OCI-LY3 (cell line): ENCODE data around the gene RSPO1.
A peak's percentile ranks its signal among the peaks of the same experiment; 100 is the strongest.

ENCODE experiments used
- H2AFZ ChIP-seq: fragments of 200-600, 300-600 bp; shearing (Covaris generic); 2 replicates; pipeline ENCODE4 v1.6.0; 2014; ENCODE audit warnings: antibody characterized with exemption, low read depth, low read length
- H3K27ac ChIP-seq: fragments of 200-600, 300-600 bp; sonication (generic); 2 replicates; pipeline ENCODE4 v1.5.1; 2014; ENCODE audit warnings: mild to moderate bottlenecking, low read length, moderate library complexity, mixed read lengths
- H3K27me3 ChIP-seq: fragments of 200-600, 300-600 bp; sonication (generic); 2 replicates; pipeline ENCODE4 v1.6.1; 2014; ENCODE audit warnings: low read depth, low read length, mixed read lengths
- H3K36me3 ChIP-seq: fragments of 200-600, 300-600 bp; sonication (generic); replicated peaks from 2 replicates; pipeline ENCODE3; 2014; ENCODE audit warnings: low read depth, low read length, mixed read lengths
- H3K4me1 ChIP-seq: fragments of 300-600, 200-600 bp; sonication (generic); 2 replicates; pipeline ENCODE4 v1.6.1; 2014; ENCODE audit warnings: low read length, mixed read lengths
- H3K4me2 ChIP-seq: fragments of 200-600, 300-600 bp; sonication (generic); 2 replicates; pipeline ENCODE4 v1.6.1; 2014; ENCODE audit warnings: low read length, mixed read lengths
- H3K4me3 ChIP-seq: fragments of 300-600, 200-600 bp; sonication (generic); 2 replicates; pipeline ENCODE4 v1.5.1; 2014; ENCODE audit warnings: antibody characterized with exemption, mild to moderate bottlenecking, low read length, moderate library complexity
- H3K79me2 ChIP-seq: fragments of 300-600, 200-600 bp; shearing (Covaris generic); 2 replicates; pipeline ENCODE4 v1.6.1; 2014; ENCODE audit warnings: mild to moderate bottlenecking, low read length, mixed read lengths
- H3K9ac ChIP-seq: fragments of 300-600, 200-600 bp; shearing (Covaris generic); 2 replicates; pipeline ENCODE4 v1.6.0; 2014; ENCODE audit warnings: mild to moderate bottlenecking, low read length, moderate library complexity
- H3K9me3 ChIP-seq: fragments of 200-600, 300-600 bp; shearing (Covaris generic); 2 replicates; pipeline ENCODE4 v1.6.1; 2014; ENCODE audit warnings: low read length, mixed read lengths; ENCODE audit not compliant: insufficient read depth
- H4K20me1 ChIP-seq: fragments of 200-600, 300-600 bp; sonication (generic); 2 replicates; pipeline ENCODE4 v1.6.1; 2016; ENCODE audit warnings: low read length, mixed read lengths; ENCODE audit not compliant: insufficient read depth
- EZH2phosphoT487 ChIP-seq: fragments of 200-600 bp; shearing (Covaris generic); IDR thresholded peaks from 2 replicates; pipeline ENCODE4 v1.6.1; 2018; ENCODE audit warnings: antibody characterized with exemption, mixed run types, low read depth
- TF ChIP-seq, protein P1 (sequence below): fragments of 200-600, 300-600 bp; sonication (generic); IDR thresholded peaks from 2 replicates; pipeline ENCODE4 v1.5.1; 2014; ENCODE audit warnings: antibody characterized with exemption, low read length, low read depth

RSPO1 gene

DNA sequence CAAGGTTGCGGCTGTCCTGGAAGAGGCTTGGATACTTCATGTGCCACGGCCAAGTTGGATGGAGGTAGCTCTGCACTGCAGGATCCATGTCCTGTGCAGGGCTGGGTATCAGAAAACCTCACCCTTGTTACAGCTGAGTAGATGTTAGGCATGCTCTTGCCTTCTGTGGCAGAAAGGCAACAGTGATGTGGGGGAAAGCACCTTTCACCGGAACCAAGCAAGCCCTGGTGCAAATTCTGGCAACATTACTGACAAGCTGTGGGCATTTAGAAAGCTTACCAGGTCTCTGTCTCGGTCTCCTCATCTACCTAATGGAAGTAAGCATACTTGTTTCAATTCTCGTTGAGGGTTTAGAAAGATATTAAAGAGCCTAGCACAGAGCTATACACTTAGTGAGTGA is 43.1 kb upstream of the RSPO1 start:
- Histone ChIP-seq H3K4me1 (peaks cover 48% of the 10 kb centered on the region), H3K27me3 (no peaks in the 10 kb centered on the region), H3K27ac (peak overlapping the region; percentile 99), H3K79me2 (no peaks in the 10 kb centered on the region), H2AFZ (peak overlapping the region; percentile 18; the same call in 1 of the 2 replicates), H3K9me3 (no peaks in the 10 kb centered on the region), H3K4me2 (peak overlapping the region; percentile 89), H3K36me3 (peaks cover 6% of the 10 kb centered on the region), H4K20me1 (no peaks in the 10 kb centered on the region), H3K9ac (peak overlapping the region; percentile 39; the same call in 1 of the 2 replicates), H3K4me3 (no peak overlapping the region)
- TF ChIP-seq EZH2phosphoT487 = no peak
- TF ChIP-seq, protein P1, sequence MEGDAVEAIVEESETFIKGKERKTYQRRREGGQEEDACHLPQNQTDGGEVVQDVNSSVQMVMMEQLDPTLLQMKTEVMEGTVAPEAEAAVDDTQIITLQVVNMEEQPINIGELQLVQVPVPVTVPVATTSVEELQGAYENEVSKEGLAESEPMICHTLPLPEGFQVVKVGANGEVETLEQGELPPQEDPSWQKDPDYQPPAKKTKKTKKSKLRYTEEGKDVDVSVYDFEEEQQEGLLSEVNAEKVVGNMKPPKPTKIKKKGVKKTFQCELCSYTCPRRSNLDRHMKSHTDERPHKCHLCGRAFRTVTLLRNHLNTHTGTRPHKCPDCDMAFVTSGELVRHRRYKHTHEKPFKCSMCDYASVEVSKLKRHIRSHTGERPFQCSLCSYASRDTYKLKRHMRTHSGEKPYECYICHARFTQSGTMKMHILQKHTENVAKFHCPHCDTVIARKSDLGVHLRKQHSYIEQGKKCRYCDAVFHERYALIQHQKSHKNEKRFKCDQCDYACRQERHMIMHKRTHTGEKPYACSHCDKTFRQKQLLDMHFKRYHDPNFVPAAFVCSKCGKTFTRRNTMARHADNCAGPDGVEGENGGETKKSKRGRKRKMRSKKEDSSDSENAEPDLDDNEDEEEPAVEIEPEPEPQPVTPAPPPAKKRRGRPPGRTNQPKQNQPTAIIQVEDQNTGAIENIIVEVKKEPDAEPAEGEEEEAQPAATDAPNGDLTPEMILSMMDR = no peak

DNA sequence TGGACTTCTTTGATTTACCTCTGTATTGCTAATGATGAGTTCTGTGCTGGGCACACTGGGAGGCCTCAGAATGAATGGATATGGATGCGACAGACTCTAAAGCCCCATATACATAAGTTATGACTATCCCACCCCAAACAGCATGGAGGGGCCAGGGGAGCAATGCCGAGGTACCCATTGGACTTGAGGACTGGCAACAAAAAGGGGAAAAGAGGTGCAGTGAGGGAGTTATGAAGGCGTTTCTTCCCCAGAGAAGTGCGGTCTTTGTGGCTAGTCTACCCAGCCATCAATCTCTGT is 42.4 kb upstream of the RSPO1 start:
- H3K4me3 ChIP-seq = peak overlapping the region; percentile 62; the same call in 1 of the 2 replicates
- no peaks in the 10 kb centered on the region for H3K9me3 ChIP-seq
- peaks cover 46% of the 10 kb centered on the region for H3K4me1 ChIP-seq
- TF ChIP-seq EZH2phosphoT487 = no peak
- TF ChIP-seq, protein P1 = no peak
- H3K27me3 ChIP-seq = no peaks in the 10 kb centered on the region
- H3K79me2 ChIP-seq = no peaks in the 10 kb centered on the region
- H3K36me3 ChIP-seq = peaks cover 6% of the 10 kb centered on the region
- H2AFZ ChIP-seq = peak overlapping the region; percentile 65; the same call in 1 of the 2 replicates
- peak overlapping the region; percentile 52; the same call in 1 of the 2 replicates for H3K9ac ChIP-seq
- H3K4me2 ChIP-seq = peak overlapping the region; percentile 89
- H3K27ac ChIP-seq = peak overlapping the region; percentile 99
- H4K20me1 ChIP-seq = no peaks in the 10 kb centered on the region

DNA sequence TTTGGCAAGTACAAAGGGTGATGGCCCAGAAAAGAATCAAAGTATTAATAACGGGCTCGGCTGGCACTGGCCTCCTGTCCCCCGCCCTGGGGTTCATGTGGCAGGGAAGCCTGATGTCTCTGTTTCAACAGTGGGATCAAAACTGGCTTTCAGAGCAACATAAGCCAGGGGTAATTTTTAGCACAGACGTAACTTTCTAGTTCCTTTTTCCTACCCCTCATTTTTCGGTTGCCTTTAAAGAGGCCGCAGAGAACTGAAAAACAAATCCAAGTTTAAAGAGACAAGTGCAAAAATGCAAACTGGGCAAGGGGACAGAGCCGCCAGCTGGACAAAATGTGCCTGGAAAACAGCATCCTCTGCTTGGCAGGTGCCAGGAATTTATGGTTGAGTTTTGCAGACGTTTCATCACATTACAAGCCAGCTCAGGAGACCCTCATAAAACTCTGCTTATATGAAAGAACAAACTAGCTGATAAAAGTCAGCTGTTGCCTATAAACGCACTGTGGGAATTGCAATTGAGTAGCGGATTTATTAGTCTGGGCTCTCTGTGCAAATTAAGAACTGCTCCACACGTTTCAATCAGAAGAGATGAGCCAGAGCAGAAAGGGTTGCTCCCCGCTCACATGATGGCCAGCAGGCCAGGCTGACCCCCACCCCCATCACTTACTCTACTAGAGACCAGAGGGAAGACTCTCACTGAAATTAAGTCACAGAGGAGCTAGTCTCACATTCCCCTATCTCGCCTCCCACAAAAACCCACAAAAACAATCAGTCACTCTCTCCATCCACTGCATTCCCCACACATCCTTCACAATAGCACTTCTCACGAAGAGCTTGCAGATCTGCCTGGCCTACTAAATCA is 41.8 kb upstream of the RSPO1 start:
- H3K79me2 ChIP-seq = no peaks in the 10 kb centered on the region
- peak overlapping the region; percentile 89 for H3K4me2 ChIP-seq
- no peaks in the 10 kb centered on the region for H3K9me3 ChIP-seq
- H2AFZ ChIP-seq = peak overlapping the region; percentile 65; the same call in 1 of the 2 replicates
- no peaks in the 10 kb centered on the region for H3K27me3 ChIP-seq
- peaks cover under 1% of the 10 kb centered on the region for H3K36me3 ChIP-seq
- H3K4me3 ChIP-seq = peak overlapping the region; percentile 62
- H3K27ac ChIP-seq = peak overlapping the region; percentile 99
- H3K4me1 ChIP-seq = peaks cover 44% of the 10 kb centered on the region
- no peaks in the 10 kb centered on the region for H4K20me1 ChIP-seq
- peak overlapping the region; percentile 82 for H3K9ac ChIP-seq
- TF ChIP-seq, protein P1 = peak; percentile 33
- no peak for TF ChIP-seq EZH2phosphoT487

DNA sequence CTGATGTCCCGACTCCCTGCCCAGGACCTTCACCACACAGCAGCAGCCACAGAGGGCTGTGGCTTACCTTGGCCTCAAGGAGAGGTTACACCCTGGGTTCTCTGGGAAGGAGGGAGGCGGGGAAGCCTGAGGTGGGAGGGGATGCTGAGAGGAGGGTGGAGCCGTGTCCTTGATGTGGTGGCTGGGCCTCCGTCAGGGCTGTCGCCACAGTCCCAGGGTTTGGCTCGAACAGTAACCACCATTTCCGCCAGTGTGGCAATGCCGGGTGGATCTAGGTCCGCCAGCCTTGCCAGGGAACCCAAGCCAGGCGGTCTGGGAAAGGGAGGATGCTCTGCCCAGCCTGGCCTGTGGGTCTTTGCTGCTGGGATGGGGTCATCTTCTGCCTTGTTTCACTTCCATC is 39.2 kb upstream of the RSPO1 start:
- Histone ChIP-seq H3K4me3 (no peak overlapping the region), H3K79me2 (no peaks in the 10 kb centered on the region), H3K9ac (no peak overlapping the region), H3K9me3 (no peaks in the 10 kb centered on the region), H3K36me3 (no peaks in the 10 kb centered on the region), H3K4me1 (peaks cover 44% of the 10 kb centered on the region), H2AFZ (no peak overlapping the region), H3K4me2 (no peak overlapping the region), H3K27ac (no peak overlapping the region), H4K20me1 (no peaks in the 10 kb centered on the region), H3K27me3 (no peaks in the 10 kb centered on the region)
- TF ChIP-seq, protein P1 = no peak
- no peak for TF ChIP-seq EZH2phosphoT487
